Inflammatory macrophage treated with lipopolysaccharide for 1 hour (primary cell): ENCODE measurements around the gene SCYGR1.
"Not testable (repeated sequence)": the region's sequence is repeated elsewhere in the genome, so short reads cannot be mapped to it uniquely, and the experiment has no call there.

Source experiments
- DNase-seq, 2 donors: peaks; one replicate each; pipeline ENCODE4 v3.0.0-alpha.2; 2020 to 2022

Gene SCYGR1, protein sequence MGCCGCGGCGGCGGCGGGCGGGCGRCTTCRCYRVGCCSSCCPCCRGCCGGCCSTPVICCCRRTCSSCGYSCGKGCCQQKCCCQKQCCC

DNA sequence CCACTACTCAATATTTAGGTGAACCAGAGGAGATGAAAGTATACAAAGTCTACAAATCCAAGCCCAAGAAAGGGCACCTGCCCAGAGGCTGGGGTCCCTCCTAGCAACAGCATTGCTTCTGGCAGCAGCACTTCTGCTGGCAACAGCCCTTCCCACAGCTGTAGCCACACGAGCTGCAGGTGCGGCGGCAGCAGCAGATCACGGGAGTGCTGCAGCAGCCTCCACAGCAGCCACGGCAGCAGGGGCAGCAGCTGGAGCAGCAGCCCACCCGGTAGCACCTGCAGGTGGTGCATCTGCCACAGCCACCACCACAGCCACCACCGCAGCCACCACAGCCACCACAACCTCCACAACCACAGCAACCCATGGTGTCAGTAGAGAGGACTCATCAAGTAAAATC, at the start of gene SCYGR1:
Gene SCYGR1 (minus strand): TSS at position 367 of the 400 bp plus-strand sequence. CDS start 0 bp downstream, at position 367.
- DNase-seq, result not testable (repeated sequence)

DNA sequence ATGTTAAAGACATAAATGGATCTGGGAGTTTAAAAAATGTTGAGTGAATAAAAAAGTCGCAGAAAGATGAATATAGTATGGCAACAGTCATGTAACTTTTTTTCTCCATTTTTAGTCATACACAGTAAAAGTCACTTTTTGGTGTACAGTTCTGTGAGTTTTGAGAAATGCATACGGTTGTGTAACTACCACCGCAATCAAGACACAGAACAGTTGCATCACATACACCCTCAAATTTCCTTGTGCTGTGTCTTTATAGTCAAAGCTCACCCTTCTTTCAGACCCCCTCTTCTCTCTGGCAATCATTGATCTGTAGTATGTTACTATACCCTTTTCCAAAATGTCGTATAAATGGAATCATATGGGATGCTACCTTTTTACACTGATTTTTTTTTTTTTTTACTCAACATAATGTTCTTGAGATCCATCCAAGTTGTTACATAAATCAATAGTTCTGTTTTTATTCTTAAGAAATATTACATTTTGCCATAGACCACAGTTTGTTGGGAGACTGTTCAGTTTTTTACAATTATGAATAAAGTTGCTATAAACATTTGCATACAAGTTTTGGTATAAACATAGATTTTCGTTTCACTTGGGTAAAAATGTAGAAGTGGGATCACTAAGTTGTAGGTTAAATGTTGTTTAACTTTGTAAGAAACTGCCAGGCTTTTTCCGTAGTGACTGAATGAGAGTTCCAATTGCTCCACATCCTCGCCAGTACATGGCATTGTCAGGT, 48.9 kb upstream of the SCYGR1 start:
- DNase-seq, result peak; percentile 80 to 89

DNA sequence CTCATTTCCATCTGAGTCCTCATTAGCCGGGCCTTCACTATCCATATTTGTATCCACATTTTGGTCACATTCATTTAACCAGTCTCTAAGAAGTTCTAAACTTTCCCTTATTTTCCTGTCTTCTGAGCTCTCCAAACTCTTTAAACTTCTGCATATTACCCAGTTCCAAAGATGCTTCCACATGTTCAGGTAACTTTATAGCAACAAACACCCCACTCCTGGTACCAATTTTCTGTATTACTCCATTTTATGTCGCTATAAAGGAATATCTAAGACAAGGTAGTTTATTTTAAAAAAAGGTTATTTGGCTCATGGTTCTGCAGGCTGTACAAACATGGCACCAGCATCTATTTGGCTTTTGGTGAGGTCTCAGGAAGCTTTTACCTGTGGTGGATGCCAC, 45.4 kb upstream of the SCYGR1 start:
- DNase-seq, result no peak

DNA sequence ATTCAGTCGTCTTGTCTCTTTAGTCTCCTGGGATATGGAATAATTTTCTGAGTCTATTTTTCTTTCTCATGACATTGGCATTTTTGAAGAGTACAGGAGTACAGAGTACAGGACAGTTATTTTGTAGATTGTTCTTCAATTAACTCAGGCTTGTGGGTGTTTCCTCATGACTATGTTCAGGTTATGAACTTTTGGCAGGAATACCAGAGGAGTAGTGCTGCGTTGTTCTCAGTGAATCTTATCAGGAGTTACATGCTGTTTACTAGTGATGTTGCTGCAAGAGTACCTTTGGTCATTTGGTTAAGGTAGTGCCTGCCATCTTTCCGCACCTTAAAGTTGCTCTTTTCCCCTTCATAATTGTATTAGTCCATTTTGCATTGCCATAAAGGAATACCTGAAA, 42.9 kb upstream of the SCYGR1 start:
- DNase-seq, result no peak

DNA sequence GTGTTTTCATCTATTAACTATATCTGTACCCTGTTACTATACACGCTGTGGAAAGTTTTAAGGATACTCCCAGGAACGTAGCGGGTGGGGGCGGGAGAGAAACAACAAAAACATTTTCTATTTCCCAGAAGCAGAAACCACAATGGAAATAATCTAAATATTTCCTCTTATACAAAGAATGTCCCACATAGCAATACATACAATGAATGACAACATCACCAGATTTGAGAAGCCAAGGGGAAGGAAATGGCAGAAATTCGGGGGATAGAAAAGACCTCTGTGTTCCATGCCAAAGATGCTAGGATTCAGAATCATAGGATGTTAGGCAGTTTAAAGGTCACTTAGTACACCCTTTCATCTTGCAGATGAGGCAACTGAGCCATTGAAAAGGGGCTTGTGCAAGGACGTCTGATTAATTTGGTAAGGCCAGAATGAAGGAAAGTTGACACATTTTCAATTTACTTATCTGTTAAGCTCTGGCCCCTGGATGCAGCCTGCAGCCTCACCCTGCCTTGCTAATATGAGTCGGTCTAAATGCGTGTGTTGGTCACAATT, 41.1 kb upstream of the SCYGR1 start:
- DNase-seq, result no peak

DNA sequence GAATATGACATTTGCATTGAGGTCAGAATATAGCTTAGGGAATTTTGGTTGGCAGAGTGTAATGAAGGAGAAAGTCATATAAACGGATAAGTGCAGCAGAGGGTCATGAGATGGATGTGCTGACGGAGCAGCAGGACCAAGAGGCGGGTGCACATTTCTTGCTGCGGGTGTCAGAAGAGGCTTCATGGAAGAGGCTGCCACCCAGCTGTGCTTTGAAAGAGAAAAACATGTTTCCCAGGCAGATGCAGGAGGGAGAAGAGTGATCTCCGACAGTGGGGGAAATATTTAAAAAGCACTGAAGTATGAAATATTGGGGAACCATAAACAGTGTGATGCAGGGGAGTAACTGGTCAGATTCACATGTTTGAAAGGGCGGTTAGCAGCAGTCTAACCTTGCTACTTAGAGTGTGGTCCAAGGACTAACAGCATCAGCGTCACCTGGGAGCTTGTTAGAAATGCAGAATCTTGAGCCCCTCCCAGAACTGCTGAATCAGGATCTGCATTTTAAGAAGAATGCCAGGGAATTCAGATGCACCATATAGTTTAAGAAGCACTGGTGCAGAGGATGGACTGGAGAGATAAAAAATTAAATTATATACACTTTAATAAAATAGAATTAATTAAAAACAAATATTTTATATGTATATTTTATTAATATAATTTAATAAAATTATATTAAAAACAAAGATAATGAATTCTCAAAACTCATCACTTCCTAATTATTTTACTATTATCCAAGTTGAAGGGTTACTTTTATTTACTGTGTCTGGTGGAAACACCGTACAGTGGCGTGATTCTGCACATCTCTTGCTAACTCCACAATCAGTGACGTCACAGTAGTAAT, 36.1 kb upstream of the SCYGR1 start:
- no peak for DNase-seq

DNA sequence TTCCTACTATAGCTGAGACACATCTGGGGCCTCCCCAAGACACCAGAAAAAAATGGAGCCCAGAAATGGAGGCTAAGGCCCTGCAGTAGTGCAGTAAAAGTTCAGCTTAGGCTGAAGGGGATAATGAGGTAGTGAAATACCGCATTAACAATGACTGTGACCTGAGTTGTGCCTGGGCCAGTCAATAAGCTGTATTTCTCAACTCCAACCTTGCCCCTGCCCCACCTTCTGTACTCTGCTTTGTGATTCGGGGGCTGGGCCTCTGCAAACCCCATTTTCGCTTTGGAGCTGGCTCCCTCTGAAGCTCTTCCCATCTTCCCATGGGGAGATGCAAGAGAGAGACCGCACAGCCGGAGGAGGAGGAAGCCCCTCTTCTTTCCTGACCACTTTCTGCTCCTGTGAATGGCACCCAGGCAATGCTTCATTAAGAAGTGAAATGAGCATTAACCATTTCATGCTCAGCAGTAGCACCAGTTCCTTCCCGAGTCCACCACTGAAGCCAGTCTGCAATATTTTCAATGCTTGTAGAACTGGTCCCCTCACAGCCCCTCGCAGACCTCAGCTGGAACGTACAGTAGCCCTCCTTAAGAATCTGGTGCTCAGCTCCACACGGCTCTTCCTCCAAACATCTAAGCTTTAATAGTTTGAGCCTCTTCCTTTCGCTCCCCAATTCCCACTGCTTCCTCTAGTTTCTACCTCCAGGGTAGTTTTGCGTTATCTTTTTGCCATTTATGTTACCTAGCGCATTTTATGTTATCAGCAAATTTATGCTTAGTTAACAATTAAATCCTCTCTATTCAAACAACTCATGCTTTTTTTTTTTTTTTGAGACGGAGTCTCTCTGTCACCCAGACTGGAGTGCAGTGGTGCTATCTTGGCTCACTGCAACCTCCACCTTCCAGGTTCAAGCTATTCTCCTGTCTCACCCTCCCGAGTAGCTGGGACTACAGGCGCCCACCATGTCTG, 32.6 kb upstream of the SCYGR1 start:
- no peak for DNase-seq

DNA sequence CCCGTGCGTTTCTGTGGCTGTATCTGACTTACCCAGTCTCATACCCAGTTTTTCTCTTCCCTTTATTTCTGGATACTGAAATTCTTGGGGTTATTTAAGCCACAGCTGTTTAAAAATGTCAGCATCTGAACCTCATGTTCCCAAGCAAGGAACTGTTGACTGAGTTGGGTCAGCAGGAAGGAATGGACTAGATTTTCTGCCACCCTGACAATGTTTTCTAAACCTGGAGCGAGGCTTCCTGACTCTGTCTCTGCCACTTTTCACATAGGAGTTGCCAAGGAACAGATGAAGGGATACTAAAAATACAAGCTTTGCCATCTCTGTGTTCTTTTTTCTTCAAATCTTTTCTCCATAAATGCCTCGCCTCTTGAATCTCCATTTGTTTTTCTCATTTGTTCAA, 29.0 kb upstream of the SCYGR1 start:
- DNase-seq, result no peak

DNA sequence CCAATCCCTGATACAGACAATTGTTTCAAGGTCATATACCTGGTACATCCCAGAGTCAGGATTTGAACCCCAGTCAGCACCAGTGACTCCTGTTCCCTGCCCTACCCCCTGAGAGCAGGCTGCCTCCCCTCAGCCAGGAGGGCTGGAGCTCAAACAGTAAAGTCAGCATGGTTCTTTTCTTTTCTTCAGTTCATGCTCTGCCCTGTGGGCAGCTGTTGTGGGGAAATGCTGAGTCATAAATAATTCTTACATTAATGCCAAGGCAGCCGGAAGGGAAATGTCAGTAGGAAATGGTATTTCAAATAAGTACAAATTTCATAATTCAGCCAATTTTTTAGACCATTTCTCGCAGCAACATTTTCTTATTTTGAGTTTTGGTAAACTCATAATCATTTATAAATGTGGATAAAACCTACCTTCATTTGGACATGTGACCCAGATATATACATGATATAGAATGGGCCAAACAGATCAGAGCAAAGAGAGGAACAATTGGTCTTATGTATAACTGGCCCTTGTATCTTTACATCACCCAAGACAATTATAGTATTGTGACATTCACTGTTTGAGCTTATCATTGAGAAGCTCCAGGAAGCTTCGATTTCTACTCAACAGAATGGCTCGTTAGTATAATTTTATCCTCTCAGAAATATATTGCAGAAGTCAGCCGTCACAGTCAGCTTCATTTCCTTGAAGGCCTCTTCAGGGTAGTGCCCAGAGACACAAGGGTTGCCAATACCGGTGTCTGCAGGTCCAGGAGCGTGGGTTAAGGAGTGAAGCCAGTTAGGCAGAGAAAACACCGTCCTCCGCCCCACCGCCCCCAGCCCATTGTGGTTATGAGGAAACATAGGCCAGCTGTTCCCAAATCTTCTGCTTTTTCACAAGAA, 28.0 kb upstream of the SCYGR1 start:
- DNase-seq, result peak; percentile 88 to 92

DNA sequence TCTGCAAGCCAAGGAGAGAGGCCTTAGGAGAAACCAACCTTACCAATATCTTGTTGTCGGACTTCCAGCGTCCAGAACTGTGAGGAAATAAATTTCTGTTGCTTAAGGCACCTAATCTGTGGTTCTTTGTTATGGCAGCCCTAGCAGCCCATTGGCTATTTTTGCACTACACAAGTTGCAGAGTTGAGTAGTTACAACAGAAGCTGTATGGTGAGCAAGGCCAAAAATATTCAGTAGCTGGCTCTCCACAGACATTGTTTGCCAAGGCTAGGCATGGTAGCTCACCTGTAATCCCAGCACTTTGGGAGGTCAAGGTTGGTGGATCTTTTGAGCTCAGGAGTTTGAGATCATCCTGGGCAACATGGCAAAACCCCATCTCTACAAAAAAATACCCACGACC, 27.1 kb upstream of the SCYGR1 start:
- DNase-seq, result peak; percentile 33 to 41

DNA sequence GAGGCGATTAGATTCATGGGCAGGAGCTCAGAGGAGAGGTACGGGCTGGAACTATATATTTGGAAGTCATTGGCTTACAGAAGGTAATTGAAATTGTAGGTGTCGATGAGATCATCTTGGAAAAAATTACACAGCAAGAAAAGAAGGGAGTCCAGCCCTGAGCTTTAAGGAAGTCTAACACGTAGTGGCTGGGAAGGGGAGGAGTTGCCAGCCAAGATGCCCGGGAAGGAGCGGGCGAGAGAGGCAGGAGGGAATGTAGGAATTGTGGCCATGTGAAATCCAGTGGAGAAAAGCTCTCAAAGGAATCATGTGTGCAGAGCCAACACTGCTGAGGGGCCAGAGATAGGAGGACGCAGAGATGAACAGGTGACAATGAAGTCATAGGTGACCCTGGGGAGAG, 25.6 kb upstream of the SCYGR1 start:
- DNase-seq, result no peak

DNA sequence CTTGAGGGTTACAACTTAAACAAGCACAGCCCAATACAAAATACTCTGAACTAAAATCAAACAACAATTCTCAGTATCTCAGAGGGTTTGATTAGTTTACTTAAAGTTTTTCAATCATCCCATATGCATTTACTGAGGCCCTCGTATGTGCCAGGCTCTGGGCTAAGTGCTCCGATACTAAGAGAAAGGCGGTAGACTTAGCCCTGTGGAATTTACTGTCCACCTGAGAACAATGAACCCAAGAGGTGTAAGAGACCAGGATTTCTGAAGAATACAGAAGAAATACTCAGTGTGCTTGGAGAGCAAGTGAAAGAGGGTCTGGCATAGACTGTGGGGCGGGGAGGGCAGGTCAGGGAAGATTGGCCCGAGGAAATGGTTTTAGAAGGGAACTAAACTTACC, 25.1 kb upstream of the SCYGR1 start:
- no peak for DNase-seq

DNA sequence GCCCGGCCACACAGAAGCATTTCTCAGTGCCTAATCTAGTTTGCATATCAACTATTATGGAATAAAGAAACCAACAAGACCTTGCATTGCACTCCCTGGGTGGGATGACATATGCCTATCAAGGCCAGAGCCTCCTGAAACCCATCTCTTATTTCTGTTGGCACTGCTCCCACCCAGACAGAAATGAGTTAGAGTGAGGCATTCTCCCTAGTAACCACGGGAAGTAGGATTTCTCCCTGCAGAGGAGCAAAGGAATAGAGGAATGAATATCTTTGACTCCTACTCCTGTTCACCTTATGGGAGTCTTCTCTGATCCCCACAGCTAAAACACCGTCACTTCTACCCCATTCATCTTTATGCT, 24.2 kb upstream of the SCYGR1 start:
- no peak for DNase-seq

DNA sequence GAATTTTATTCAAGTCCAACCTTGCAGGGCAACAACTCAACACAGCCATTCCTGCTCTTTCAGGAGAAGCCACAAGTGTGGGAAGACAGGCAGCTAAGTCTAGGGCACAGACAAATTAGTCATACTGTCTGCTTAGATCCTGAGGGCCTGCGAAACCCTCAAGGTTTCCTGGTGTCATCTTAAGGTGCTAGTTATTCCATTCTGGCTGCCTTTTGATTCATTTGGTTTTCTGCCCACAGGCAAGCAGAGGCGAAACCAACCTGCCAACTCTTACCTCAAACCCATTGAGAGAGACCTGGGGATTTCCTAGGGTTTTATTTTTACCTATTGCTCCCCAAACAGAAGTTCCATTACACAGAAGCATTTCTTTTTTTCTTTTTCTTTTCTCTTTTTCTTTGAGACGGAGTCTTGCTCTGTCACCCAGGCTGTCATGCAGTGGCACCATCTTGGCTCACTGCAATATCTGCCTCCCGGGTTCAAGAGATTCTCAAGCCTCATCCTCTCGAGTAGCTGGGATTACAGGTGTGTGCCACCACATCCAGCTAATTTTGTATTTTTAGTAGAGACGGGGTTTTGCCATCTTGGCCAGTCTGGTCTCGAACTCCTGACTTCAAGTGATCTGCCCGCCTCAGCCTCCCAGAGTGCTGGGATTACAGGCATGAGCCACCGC, 23.7 kb upstream of the SCYGR1 start:
- peak in 1 of 2 donors; percentile 47 for DNase-seq

DNA sequence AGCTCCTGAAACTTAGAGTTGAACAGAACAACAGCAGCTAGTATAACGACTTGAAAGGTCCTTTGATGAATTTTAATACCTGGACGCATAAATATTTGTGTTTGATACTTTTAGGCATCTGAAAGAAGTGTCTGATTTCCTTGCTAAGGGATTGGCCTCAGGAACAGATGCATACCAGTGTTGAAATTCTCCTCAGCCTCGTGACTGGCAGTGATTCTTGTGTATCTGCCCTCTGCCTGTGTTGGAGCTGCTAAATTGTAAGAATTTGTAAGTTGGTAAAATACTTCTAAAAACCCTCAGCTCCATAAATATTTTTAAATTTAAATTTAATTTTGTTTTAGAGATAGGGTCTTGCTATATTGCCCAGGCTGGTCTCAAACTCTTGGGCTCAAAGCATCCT, 22.4 kb upstream of the SCYGR1 start:
- DNase-seq, result no peak

DNA sequence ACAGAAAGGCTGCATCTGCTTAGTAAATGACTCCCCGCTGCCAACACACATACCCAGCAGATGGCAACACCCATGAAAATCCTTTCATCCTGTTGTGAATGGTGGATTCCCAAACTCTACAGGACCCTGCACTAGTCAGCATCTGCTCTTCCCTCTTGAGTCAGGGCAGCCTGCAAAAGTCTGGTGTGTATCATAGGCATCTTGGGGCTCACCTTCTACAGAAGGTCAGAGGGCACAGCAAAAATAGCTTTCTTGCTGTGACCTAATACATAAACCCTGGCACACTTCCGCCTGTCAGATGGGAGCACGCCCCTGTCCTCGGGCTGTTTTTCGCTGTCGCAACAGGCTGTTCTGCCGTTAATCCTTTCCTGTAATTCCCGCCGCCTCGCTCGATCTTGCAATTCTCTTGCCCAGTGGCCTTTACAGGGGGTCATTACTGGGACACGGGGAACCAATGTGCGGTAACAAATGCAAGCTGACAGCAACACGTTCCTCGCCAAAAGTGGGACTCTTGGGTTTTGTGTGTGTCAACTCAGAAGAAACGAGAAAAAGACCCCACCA, 19.9 kb upstream of the SCYGR1 start:
- DNase-seq, result peak; percentile 84 to 92

DNA sequence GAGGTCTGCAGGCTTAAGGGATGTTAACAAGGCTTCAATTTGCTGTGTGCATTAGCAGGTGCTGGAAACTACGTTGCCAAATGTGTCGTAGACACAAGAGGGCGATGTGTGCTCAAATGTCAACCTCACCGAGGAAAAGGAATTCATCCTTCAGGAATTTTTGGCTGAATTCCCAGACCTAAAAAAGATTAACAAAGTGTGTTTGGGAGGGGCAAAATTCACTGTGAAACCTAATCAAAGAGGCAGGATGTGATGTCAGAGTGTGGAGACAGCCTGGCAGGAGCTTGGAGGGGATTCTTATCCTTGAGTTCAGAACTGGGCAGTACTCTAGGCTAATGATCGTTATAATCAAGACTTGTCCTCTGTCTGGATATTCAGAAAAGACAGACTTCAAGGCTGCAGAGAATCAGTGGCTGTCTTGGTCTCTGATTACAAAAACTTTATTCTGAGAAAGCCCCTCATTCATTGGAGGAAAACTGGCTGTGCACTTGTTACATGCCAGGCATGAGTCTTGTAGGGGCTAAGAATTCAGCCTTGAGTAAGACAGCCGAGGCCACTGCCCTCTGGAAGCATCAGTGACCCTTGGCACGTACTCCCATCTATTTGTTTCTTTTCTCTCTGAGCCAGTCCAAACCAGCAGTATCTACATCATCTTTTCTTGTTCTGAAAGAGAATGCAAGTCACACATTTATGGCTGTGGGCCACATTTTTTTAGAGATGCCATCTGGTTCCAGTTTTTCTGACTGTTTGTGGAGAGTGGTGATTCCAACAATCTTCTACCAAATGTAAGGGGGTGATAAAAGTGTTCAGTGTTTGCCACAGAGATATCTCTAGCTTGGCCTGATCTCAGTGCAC, 18.7 kb upstream of the SCYGR1 start:
- DNase-seq, result peak in 1 of 2 donors; percentile 55

DNA sequence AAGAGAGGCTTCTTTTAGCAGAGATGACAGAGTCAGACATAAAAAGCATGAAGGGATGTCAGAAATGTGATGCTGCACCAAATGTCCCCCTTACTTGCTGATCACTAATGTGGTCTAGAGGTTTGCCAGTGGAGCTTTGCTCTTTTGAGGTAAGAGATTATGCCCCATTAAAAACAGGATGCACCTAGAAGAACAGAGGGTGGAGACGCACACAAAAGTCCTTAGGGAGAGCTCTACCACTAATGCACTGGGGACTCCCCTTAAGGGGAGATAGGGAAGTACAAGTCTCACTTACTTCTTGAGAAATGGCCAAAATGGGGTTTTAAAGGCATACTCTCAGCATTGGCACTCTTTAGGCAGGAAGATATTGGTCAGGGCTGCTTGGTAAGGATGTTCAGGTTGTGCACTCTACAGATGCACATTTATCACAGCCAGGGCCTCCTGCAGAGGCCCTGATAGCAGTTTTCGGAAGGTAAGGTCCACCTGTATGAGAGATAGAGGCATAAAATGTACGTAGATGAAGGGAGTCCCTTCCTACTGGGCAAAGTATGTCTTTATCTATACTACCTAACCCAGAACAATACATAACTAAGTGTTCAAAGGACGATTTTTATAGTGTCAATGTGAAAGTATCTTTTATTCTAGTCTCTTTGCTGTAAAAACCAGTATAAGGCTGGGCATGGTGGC, 17.0 kb upstream of the SCYGR1 start:
- peak; percentile 61 to 62 for DNase-seq

DNA sequence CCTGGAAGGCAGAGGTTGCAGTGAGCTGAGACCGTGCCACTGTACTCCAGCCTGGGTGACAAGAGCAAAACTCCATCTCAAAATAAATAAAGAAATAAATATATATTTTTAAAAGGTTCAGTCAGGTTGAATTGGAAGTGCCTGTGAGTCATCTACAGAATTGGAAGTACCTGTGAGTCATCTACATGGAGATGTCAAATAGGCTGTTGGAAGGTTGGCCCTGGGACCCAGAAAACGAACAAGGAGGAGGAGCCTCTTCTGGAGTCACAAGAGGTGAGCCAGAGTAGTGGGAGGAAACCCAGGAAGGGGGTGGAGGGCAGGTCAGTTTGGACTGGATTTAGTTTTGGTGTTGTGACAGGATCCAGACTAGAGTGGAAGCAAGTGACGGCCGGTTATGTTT, 15.2 kb upstream of the SCYGR1 start:
- DNase-seq, result no peak
